Esophagus squamous epithelium (tissue), 4 donors: ENCODE data around the gene JAZF1.

Source experiments
- CTCF ChIP-seq, 6 experiments: fragments of 450-650 bp in 4 of 6; fragments of 200-600 bp in 2 of 6; sonication (generic) in 2 of 6; IDR thresholded peaks; one replicate each; pipeline ENCODE4 v1.5.1; 2016 to 2019; ENCODE audit warnings: antibody characterized with exemption in 6 of 6, mild to moderate bottlenecking in 4 of 6, moderate library complexity in 4 of 6
- POLR2A ChIP-seq, 4 donors: fragments of 450-650 bp; IDR thresholded peaks; one replicate each; pipeline ENCODE4 v1.6.1; 2017; ENCODE audit warnings: antibody characterized with exemption in 4 of 4, mild to moderate bottlenecking in 4 of 4, moderate library complexity in 3 of 4

DNA sequence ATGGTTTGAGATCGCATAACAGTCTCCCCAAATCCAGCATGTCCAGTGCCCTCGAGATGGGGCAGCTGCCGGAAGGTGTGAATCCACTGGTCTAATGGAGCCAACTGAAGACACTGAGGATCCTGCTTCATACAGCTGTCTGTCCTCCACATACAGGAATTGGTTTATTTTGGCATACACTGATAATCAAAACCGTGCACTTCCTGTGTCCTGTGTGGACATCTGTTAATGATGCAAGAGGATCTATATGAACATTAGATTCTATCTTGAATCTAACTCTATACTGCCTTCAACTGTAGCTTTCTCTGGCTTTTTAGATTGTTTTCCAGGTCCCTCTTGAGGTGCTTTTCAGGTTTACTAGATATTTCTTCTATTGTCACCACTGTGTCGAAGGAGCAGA lies 3.0 kb upstream of the JAZF1 start:
- TF ChIP-seq POLR2A (IDR thresholded peaks at IDR 0.05) (no peak), CTCF (IDR thresholded peaks at IDR 0.05) (no peak)
